Liver (tissue), 3 donors: Measurements from ENCODE around the gene MAP7D3.

ENCODE experiments used
- ATF3 ChIP-seq: IDR thresholded peaks from 2 replicates; pipeline ENCODE4 v1.6.1; 2016; ENCODE audit warnings: antibody characterized with exemption
- CTCF ChIP-seq: fragments of 150-350 bp; IDR thresholded peaks from 2 replicates; pipeline ENCODE4 v1.5.1; 2017; ENCODE audit warnings: improper control_type of control experiment, low read depth, low read length; ENCODE audit not compliant: missing input control
- EGR1 ChIP-seq, 2 donors: IDR thresholded peaks; 2 replicates each; pipeline ENCODE4 v1.6.1; 2016 to 2018; ENCODE audit warnings: antibody characterized with exemption in 2 of 2, low read depth in 2 of 2
- RAD21 ChIP-seq, 2 donors: IDR thresholded peaks; 2 replicates each; pipeline ENCODE4 v1.6.1; 2016; ENCODE audit warnings: antibody characterized with exemption in 2 of 2, mild to moderate bottlenecking in 2 of 2
- SP1 ChIP-seq: IDR thresholded peaks from 2 replicates; pipeline ENCODE4 v1.6.1; 2018; ENCODE audit warnings: antibody characterized with exemption, mild to moderate bottlenecking
- ZBTB33 ChIP-seq: IDR thresholded peaks from 2 replicates; pipeline ENCODE4 v1.6.1; 2016; ENCODE audit warnings: antibody characterized with exemption
- TF ChIP-seq, protein P1 (sequence below): IDR thresholded peaks from 2 replicates; pipeline ENCODE4 v1.6.1; 2016; ENCODE audit warnings: antibody characterized with exemption, mild to moderate bottlenecking
- donor health status: healthy.
- donor health status: healthy.

- TF ChIP-seq CTCF (no peak), EGR1 (IDR thresholded peaks at IDR 0.05; ENCODE audit: low read depth in 2 of 2) (no peak), ATF3 (no peak), SP1 (no peak), RAD21 (IDR thresholded peaks at IDR 0.05) (no peak), ZBTB33 (no peak)
- TF ChIP-seq, protein P1, sequence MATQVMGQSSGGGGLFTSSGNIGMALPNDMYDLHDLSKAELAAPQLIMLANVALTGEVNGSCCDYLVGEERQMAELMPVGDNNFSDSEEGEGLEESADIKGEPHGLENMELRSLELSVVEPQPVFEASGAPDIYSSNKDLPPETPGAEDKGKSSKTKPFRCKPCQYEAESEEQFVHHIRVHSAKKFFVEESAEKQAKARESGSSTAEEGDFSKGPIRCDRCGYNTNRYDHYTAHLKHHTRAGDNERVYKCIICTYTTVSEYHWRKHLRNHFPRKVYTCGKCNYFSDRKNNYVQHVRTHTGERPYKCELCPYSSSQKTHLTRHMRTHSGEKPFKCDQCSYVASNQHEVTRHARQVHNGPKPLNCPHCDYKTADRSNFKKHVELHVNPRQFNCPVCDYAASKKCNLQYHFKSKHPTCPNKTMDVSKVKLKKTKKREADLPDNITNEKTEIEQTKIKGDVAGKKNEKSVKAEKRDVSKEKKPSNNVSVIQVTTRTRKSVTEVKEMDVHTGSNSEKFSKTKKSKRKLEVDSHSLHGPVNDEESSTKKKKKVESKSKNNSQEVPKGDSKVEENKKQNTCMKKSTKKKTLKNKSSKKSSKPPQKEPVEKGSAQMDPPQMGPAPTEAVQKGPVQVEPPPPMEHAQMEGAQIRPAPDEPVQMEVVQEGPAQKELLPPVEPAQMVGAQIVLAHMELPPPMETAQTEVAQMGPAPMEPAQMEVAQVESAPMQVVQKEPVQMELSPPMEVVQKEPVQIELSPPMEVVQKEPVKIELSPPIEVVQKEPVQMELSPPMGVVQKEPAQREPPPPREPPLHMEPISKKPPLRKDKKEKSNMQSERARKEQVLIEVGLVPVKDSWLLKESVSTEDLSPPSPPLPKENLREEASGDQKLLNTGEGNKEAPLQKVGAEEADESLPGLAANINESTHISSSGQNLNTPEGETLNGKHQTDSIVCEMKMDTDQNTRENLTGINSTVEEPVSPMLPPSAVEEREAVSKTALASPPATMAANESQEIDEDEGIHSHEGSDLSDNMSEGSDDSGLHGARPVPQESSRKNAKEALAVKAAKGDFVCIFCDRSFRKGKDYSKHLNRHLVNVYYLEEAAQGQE: no peak
Measured at GRCh38 chrX:136227948-136228838, 23.0 kb downstream of the MAP7D3 start.
